HK-2 (cell line): ENCODE results near the gene TIGD6.

Source experiments
- DNase-seq: peaks from one replicate; pipeline ENCODE4 v3.0.0-alpha.2; 2018; ENCODE audit not compliant: unreplicated experiment

The TIGD6 gene

GRCh38 chr5:150016537-150016936 is 16.1 kb upstream of the TIGD6 start:
- DNase-seq = no peak

- no peak for DNase-seq
These were observed 15.0 kb upstream of the TIGD6 start for GRCh38 chr5:150015415-150015814.

- DNase-seq = no peak
These were observed 14.0 kb upstream of the TIGD6 start for GRCh38 chr5:150014456-150014855.

- no peak for DNase-seq
These were observed 13.5 kb upstream of the TIGD6 start for GRCh38 chr5:150013931-150014330.

GRCh38 chr5:150009671-150010387 is 9.4 kb upstream of the TIGD6 start:
- no peak for DNase-seq

GRCh38 chr5:150007050-150007449 is 6.6 kb upstream of the TIGD6 start:
- DNase-seq = no peak

- DNase-seq = no peak
These were observed 5.9 kb upstream of the TIGD6 start for GRCh38 chr5:150006318-150006717.

GRCh38 chr5:150001660-150002486 is 1.4 kb upstream of the TIGD6 start:
- peak; percentile 33 for DNase-seq

- peak; percentile 34 for DNase-seq
These were observed 671 bp upstream of the TIGD6 start for GRCh38 chr5:150000990-150001659.

GRCh38 chr5:149999866-150000255 is 593 bp downstream of the TIGD6 start:
- DNase-seq = no peak

- no peak for DNase-seq
These were observed 1.1 kb downstream of the TIGD6 start for GRCh38 chr5:149999359-149999758.

- no peak for DNase-seq
These were observed 2.2 kb downstream of the TIGD6 start for GRCh38 chr5:149998281-149998680.

- DNase-seq = no peak
These were observed 4.1 kb downstream of the TIGD6 start for GRCh38 chr5:149996205-149996890.

GRCh38 chr5:149995385-149996204 is 4.9 kb downstream of the TIGD6 start:
- DNase-seq = no peak

GRCh38 chr5:149993471-149993870 is 7.0 kb downstream of the TIGD6 start:
- no peak for DNase-seq

GRCh38 chr5:149990518-149991376 is 9.7 kb downstream of the TIGD6 start:
- DNase-seq = peak; percentile 52

- DNase-seq = no peak
These were observed 12.3 kb downstream of the TIGD6 start for GRCh38 chr5:149988126-149988525.

- DNase-seq = no peak
These were observed 17.9 kb downstream of the TIGD6 start for GRCh38 chr5:149982505-149982904.

GRCh38 chr5:149981206-149981605 is 19.2 kb downstream of the TIGD6 start:
- no peak for DNase-seq

GRCh38 chr5:149979896-149980295 is 20.6 kb downstream of the TIGD6 start:
- no peak for DNase-seq
